GM12878 (cell line): ENCODE results near the gene MRPL2. TPM values are rescaled to one million over a fixed set of nuclear protein-coding genes. Genes with fewer than 3 reads are reported as not detected.

Experiments used
- polyA plus RNA-seq, 11 experiments: library from polyadenylated mRNA; depleted of rRNA in 4 of 11; unstranded in 6 of 11; stranded (reverse) in 5 of 11; fragments of >200 nt; fragmentation: Nextera tagmentation in 4 of 11; fragmentation: Illumina TruSeq in 1 of 11; extraction: Ambion mirVana in 4 of 11; extraction: Trizol in 1 of 11; gene quantifications; 1 replicate in 1 of 11; 2 replicates in 10 of 11; pipeline versions ENCODE4 v1.2.1 to v1.2.3, GENCODE V29; 2011 to 2016; ENCODE audit warnings: inconsistent platforms in 2 of 11, missing spikeins in 2 of 11, low read depth in 1 of 11
- total RNA-seq, 4 experiments: library from RNA; depleted of rRNA in 3 of 4; stranded (reverse); fragments of >200 nt in 3 of 4; fragmentation: Illumina TruSeq in 1 of 4; extraction: Trizol in 1 of 4; gene quantifications; 2 replicates each; pipeline versions ENCODE4 v1.2.1 to v1.2.3, GENCODE V29; 2013 to 2021

MRPL2 gene
- total and polyA plus RNA-seq, 10 of the 15 experiments (the other 5 are each of a cell fraction or from before 2014, with no cell fraction given) = 29.7 to 125 (median 50.2) TPM

Other genes with a start within 250 kb of the MRPL2 start
Only the 7 nearest of the 18 such genes appear.
- gene PPP2R5D, start 74.9 kb downstream of the MRPL2 start, total RNA-seq (2014; rRNA removed) = 34.3 and 36.2 TPM in 2 replicates
- gene PPP2R5D, start 74.9 kb downstream of the MRPL2 start, total RNA-seq (2014; rRNA removed; fragmentation: Illumina TruSeq; extraction: Trizol) = 23.8 and 24.7 TPM in 2 replicates
- gene PPP2R5D, start 74.9 kb downstream of the MRPL2 start, total RNA-seq (2021) = 29.5 and 31.0 TPM in 2 replicates
- 35.4 and 56.0 TPM in 2 replicates for gene PPP2R5D, start 74.9 kb downstream of the MRPL2 start, polyA plus RNA-seq (2011; rRNA removed)
- 59.0 and 68.0 TPM in 2 replicates for gene PPP2R5D, start 74.9 kb downstream of the MRPL2 start, polyA plus RNA-seq (2014; fragmentation: Illumina TruSeq; extraction: Trizol)
- 1 to 10 TPM; 1.5 to 1.6 TPM for gene PPP2R5D, start 74.9 kb downstream of the MRPL2 start, polyA plus RNA-seq (2014; fragmentation: Nextera tagmentation; extraction: Ambion mirVana)
- gene PPP2R5D, start 74.9 kb downstream of the MRPL2 start, polyA plus RNA-seq (2014; rRNA removed) = 29.4 and 29.7 TPM in 2 replicates
- gene PPP2R5D, start 74.9 kb downstream of the MRPL2 start, polyA plus RNA-seq (2016; fragmentation: Nextera tagmentation; extraction: Ambion mirVana) = 10 to 100 TPM; 42.6 to 43.4 TPM
- 69.3 and 75.6 TPM in 2 replicates for gene MEA1, start 45.5 kb downstream of the MRPL2 start, total RNA-seq (2014; rRNA removed)
- gene MEA1, start 45.5 kb downstream of the MRPL2 start, total RNA-seq (2014; rRNA removed; fragmentation: Illumina TruSeq; extraction: Trizol) = 100 and 102 TPM in 2 replicates
- gene MEA1, start 45.5 kb downstream of the MRPL2 start, total RNA-seq (2021) = 53.2 and 59.1 TPM in 2 replicates
- 67.7 and 87.3 TPM in 2 replicates for gene MEA1, start 45.5 kb downstream of the MRPL2 start, polyA plus RNA-seq (2011; rRNA removed)
- 97.2 and 113 TPM in 2 replicates for gene MEA1, start 45.5 kb downstream of the MRPL2 start, polyA plus RNA-seq (2014; fragmentation: Illumina TruSeq; extraction: Trizol)
- 100 to 1,000 TPM in 1 of 2 experiments, 10 to 100 TPM in 1; 90.7 to 105 TPM for gene MEA1, start 45.5 kb downstream of the MRPL2 start, polyA plus RNA-seq (2014; fragmentation: Nextera tagmentation; extraction: Ambion mirVana)
- 69.9 and 76.1 TPM in 2 replicates for gene MEA1, start 45.5 kb downstream of the MRPL2 start, polyA plus RNA-seq (2014; rRNA removed)
- gene MEA1, start 45.5 kb downstream of the MRPL2 start, polyA plus RNA-seq (2016; fragmentation: Nextera tagmentation; extraction: Ambion mirVana) = 100 to 1,000 TPM; 136 to 148 TPM
- gene KLHDC3, start 45.2 kb downstream of the MRPL2 start, total RNA-seq (2014; rRNA removed) = 79.1 and 86.1 TPM in 2 replicates
- gene KLHDC3, start 45.2 kb downstream of the MRPL2 start, total RNA-seq (2014; rRNA removed; fragmentation: Illumina TruSeq; extraction: Trizol) = 39.6 and 41.8 TPM in 2 replicates
- 65.7 and 67.2 TPM in 2 replicates for gene KLHDC3, start 45.2 kb downstream of the MRPL2 start, total RNA-seq (2021)
- gene KLHDC3, start 45.2 kb downstream of the MRPL2 start, polyA plus RNA-seq (2011; rRNA removed) = 33.1 and 53.1 TPM in 2 replicates
- 49.1 and 56.7 TPM in 2 replicates for gene KLHDC3, start 45.2 kb downstream of the MRPL2 start, polyA plus RNA-seq (2014; fragmentation: Illumina TruSeq; extraction: Trizol)
- gene KLHDC3, start 45.2 kb downstream of the MRPL2 start, polyA plus RNA-seq (2014; fragmentation: Nextera tagmentation; extraction: Ambion mirVana) = 1 to 10 TPM; 2.4 to 8.9 TPM
- 54.1 and 57.0 TPM in 2 replicates for gene KLHDC3, start 45.2 kb downstream of the MRPL2 start, polyA plus RNA-seq (2014; rRNA removed)
- gene KLHDC3, start 45.2 kb downstream of the MRPL2 start, polyA plus RNA-seq (2016; fragmentation: Nextera tagmentation; extraction: Ambion mirVana) = 100 to 1,000 TPM in 1 of 2 experiments, 10 to 100 TPM in 1; 99.7 to 102 TPM
- 74.6 and 83.6 TPM in 2 replicates for gene RRP36, start 37.8 kb downstream of the MRPL2 start, total RNA-seq (2014; rRNA removed)
- 74.0 and 83.2 TPM in 2 replicates for gene RRP36, start 37.8 kb downstream of the MRPL2 start, total RNA-seq (2014; rRNA removed; fragmentation: Illumina TruSeq; extraction: Trizol)
- 59.8 and 61.7 TPM in 2 replicates for gene RRP36, start 37.8 kb downstream of the MRPL2 start, total RNA-seq (2021)
- 43.8 and 44.9 TPM in 2 replicates for gene RRP36, start 37.8 kb downstream of the MRPL2 start, polyA plus RNA-seq (2011; rRNA removed)
- gene RRP36, start 37.8 kb downstream of the MRPL2 start, polyA plus RNA-seq (2014; fragmentation: Illumina TruSeq; extraction: Trizol) = 62.3 and 73.3 TPM in 2 replicates
- 10 to 100 TPM; 17.6 to 34.7 TPM for gene RRP36, start 37.8 kb downstream of the MRPL2 start, polyA plus RNA-seq (2014; fragmentation: Nextera tagmentation; extraction: Ambion mirVana)
- 66.1 and 75.9 TPM in 2 replicates for gene RRP36, start 37.8 kb downstream of the MRPL2 start, polyA plus RNA-seq (2014; rRNA removed)
- 100 to 1,000 TPM; 100 to 101 TPM for gene RRP36, start 37.8 kb downstream of the MRPL2 start, polyA plus RNA-seq (2016; fragmentation: Nextera tagmentation; extraction: Ambion mirVana)
- 10.6 and 10.8 TPM in 2 replicates for gene CUL7, start 5.6 kb downstream of the MRPL2 start, total RNA-seq (2014; rRNA removed)
- 6.0 TPM in 2 replicates for gene CUL7, start 5.6 kb downstream of the MRPL2 start, total RNA-seq (2014; rRNA removed; fragmentation: Illumina TruSeq; extraction: Trizol)
- 15.6 and 15.8 TPM in 2 replicates for gene CUL7, start 5.6 kb downstream of the MRPL2 start, total RNA-seq (2021)
- gene CUL7, start 5.6 kb downstream of the MRPL2 start, polyA plus RNA-seq (2011; rRNA removed) = 9.2 and 18.4 TPM in 2 replicates
- 4.6 and 7.3 TPM in 2 replicates for gene CUL7, start 5.6 kb downstream of the MRPL2 start, polyA plus RNA-seq (2014; fragmentation: Illumina TruSeq; extraction: Trizol)
- 1 to 10 TPM in 1 of 2 experiments, under 1 TPM in 1; 0.66 to 1.1 TPM for gene CUL7, start 5.6 kb downstream of the MRPL2 start, polyA plus RNA-seq (2014; fragmentation: Nextera tagmentation; extraction: Ambion mirVana)
- 12.8 and 14.1 TPM in 2 replicates for gene CUL7, start 5.6 kb downstream of the MRPL2 start, polyA plus RNA-seq (2014; rRNA removed)
- 10 to 100 TPM; 11.0 to 11.1 TPM for gene CUL7, start 5.6 kb downstream of the MRPL2 start, polyA plus RNA-seq (2016; fragmentation: Nextera tagmentation; extraction: Ambion mirVana)
- gene KLC4, start 197 bp upstream of the MRPL2 start, total RNA-seq (2014; rRNA removed) = 8.4 TPM in 2 replicates
- gene KLC4, start 197 bp upstream of the MRPL2 start, total RNA-seq (2014; rRNA removed; fragmentation: Illumina TruSeq; extraction: Trizol) = 4.2 and 4.8 TPM in 2 replicates
- gene KLC4, start 197 bp upstream of the MRPL2 start, total RNA-seq (2021) = 9.5 and 11.8 TPM in 2 replicates
- 11.0 and 13.4 TPM in 2 replicates for gene KLC4, start 197 bp upstream of the MRPL2 start, polyA plus RNA-seq (2011; rRNA removed)
- gene KLC4, start 197 bp upstream of the MRPL2 start, polyA plus RNA-seq (2014; fragmentation: Illumina TruSeq; extraction: Trizol) = 3.5 and 6.2 TPM in 2 replicates
- 1 to 10 TPM in 1 of 2 experiments, under 1 TPM in 1; 0.90 to 2.4 TPM for gene KLC4, start 197 bp upstream of the MRPL2 start, polyA plus RNA-seq (2014; fragmentation: Nextera tagmentation; extraction: Ambion mirVana)
- gene KLC4, start 197 bp upstream of the MRPL2 start, polyA plus RNA-seq (2014; rRNA removed) = 7.5 and 10.1 TPM in 2 replicates
- gene KLC4, start 197 bp upstream of the MRPL2 start, polyA plus RNA-seq (2016; fragmentation: Nextera tagmentation; extraction: Ambion mirVana) = 1 to 10 TPM; 6.3 to 7.9 TPM
- gene PTK7, start 16.9 kb upstream of the MRPL2 start, total RNA-seq (2014; rRNA removed) = 3.3 and 4.1 TPM in 2 replicates
- 2.1 and 2.7 TPM in 2 replicates for gene PTK7, start 16.9 kb upstream of the MRPL2 start, total RNA-seq (2014; rRNA removed; fragmentation: Illumina TruSeq; extraction: Trizol)
- gene PTK7, start 16.9 kb upstream of the MRPL2 start, total RNA-seq (2021) = 6.2 TPM in 2 replicates
- 10.7 and 14.4 TPM in 2 replicates for gene PTK7, start 16.9 kb upstream of the MRPL2 start, polyA plus RNA-seq (2011; rRNA removed)
- 2.4 TPM in 2 replicates for gene PTK7, start 16.9 kb upstream of the MRPL2 start, polyA plus RNA-seq (2014; fragmentation: Illumina TruSeq; extraction: Trizol)
- gene PTK7, start 16.9 kb upstream of the MRPL2 start, polyA plus RNA-seq (2014; fragmentation: Nextera tagmentation; extraction: Ambion mirVana) = under 1 TPM in 1 of 2 experiments, not detected in 1; 0.18 TPM
- 5.4 and 6.4 TPM in 2 replicates for gene PTK7, start 16.9 kb upstream of the MRPL2 start, polyA plus RNA-seq (2014; rRNA removed)
- gene PTK7, start 16.9 kb upstream of the MRPL2 start, polyA plus RNA-seq (2016; fragmentation: Nextera tagmentation; extraction: Ambion mirVana) = 1 to 10 TPM; 3.2 to 5.0 TPM